K562 (cell line): ENCODE measurements around the gene EPN3. TPM values are rescaled to one million over a fixed set of nuclear protein-coding genes. Genes with fewer than 3 reads are reported as not detected.
A peak's percentile ranks its signal among the peaks of the same experiment; 100 is the strongest.

Experiments
- ATAC-seq: fragments of 200-7000 bp; cut with Tn5 transposase; 3 replicates; pipeline ENCODE4 v1.9.1; 2020; ENCODE audit warnings: moderate library complexity
- BruUV-seq: library from RNA; stranded (reverse); fragments of 400-500 nt; replicated peaks from 2 replicates; lab custom pipeline; 2021; lab: Mats Ljungman, UMichigan
- CTCF ChIA-PET: fragments of 300-600 bp; formaldehyde crosslinking; extraction: SDS; loops from one replicate; lab custom pipeline; 2021; ENCODE audit warnings: low intra/inter-chr PET ratio; lab: Yijun Ruan, JAX
- POLR2A ChIA-PET: fragments of 300-600, 350-650 bp; sonication (Branson Sonifier 250); formaldehyde crosslinking; extraction: SDS; loops from one replicate; lab custom pipeline; 2021; ENCODE audit warnings: antibody characterized with exemption, inconsistent platforms; lab: Yijun Ruan, JAX
- DNase-seq, 4 experiments: peaks; one replicate each; pipeline versions ENCODE4 v3.0.0 to v3.0.0-alpha.2; 2011 to 2018; ENCODE audit warnings: low spot score in 3 of 4, mixed read lengths in 3 of 4; ENCODE audit errors: extremely low read depth in 1 of 4
- FAIRE-seq: peaks from 2 replicates; lab custom pipeline; 2011; peaks lifted over from hg19 to GRCh38; lab: Jason Lieb, UNC
- H2AFZ ChIP-seq: 2 replicates; pipeline ENCODE4 v1.6.0; 2011; ENCODE audit warnings: low read depth, low read length, control low read depth, inconsistent platforms
- H3K27ac ChIP-seq: fragments of 200-600 bp; 3 replicates; pipeline ENCODE4 v1.8.0; 2011; ENCODE audit warnings: low read depth, mild to moderate bottlenecking, control low read depth, inconsistent platforms, low read length, moderate library complexity, mixed read lengths; ENCODE audit errors: extremely low read depth
- H3K27me3 ChIP-seq, 2 experiments: fragments of 300-600 bp in 1 of 2; 2 replicates in 1 of 2; 3 replicates in 1 of 2; pipeline versions ENCODE4 v1.6.0 to v1.8.0; 2011; ENCODE audit warnings: inconsistent platforms in 2 of 2, low read length in 2 of 2, mild to moderate bottlenecking in 1 of 2, mixed read lengths in 1 of 2, moderate library complexity in 1 of 2; ENCODE audit not compliant: control insufficient read depth in 2 of 2, insufficient read depth in 2 of 2
- H3K36me3 ChIP-seq: fragments of 300-600 bp; 3 replicates; pipeline ENCODE4 v1.8.0; 2011; ENCODE audit warnings: mild to moderate bottlenecking, low read length, inconsistent platforms; ENCODE audit not compliant: control insufficient read depth, insufficient read depth
- H3K4me1 ChIP-seq, 2 experiments: fragments of 200-600 bp in 1 of 2; replicated peaks in 1 of 2; 2 replicates in 1 of 2; 3 replicates in 1 of 2; pipeline versions ENCODE4 v1.5.1 to v1.8.0; 2011; ENCODE audit warnings: inconsistent platforms in 2 of 2, low read length in 2 of 2, mild to moderate bottlenecking in 1 of 2, mixed read lengths in 1 of 2, moderate library complexity in 1 of 2; ENCODE audit not compliant: control insufficient read depth in 2 of 2, insufficient read depth in 2 of 2
- H3K4me2 ChIP-seq: 2 replicates; pipeline ENCODE4 v1.6.1; 2011; ENCODE audit warnings: low read length, control low read depth, inconsistent platforms, mixed read lengths; ENCODE audit not compliant: insufficient read depth
- H3K4me3 ChIP-seq: fragments of 200-600 bp; sonication (generic), shearing (Covaris generic); 2 replicates; pipeline ENCODE4 v1.5.1; 2016; ENCODE audit warnings: control low read depth, inconsistent platforms
- H3K79me2 ChIP-seq: fragments of 200-600 bp; 3 replicates; pipeline ENCODE4 v1.8.0; 2011; ENCODE audit warnings: low read length, inconsistent platforms; ENCODE audit not compliant: control insufficient read depth, insufficient read depth
- H3K9ac ChIP-seq, 2 experiments: 2 replicates each; pipeline versions ENCODE4 v1.6.0 to v1.6.1; 2011; ENCODE audit warnings: low read depth in 2 of 2, low read length in 2 of 2, control low read depth in 1 of 2, inconsistent platforms in 1 of 2, mild to moderate bottlenecking in 1 of 2, mixed read lengths in 1 of 2; ENCODE audit not compliant: insufficient read depth in 1 of 2
- H3K9me1 ChIP-seq: one replicate; pipeline ENCODE4 v1.6.0; 2011; ENCODE audit warnings: inconsistent platforms, mild to moderate bottlenecking, low read length, moderate library complexity; ENCODE audit not compliant: control insufficient read depth, insufficient read depth
- H3K9me3 ChIP-seq: replicated peaks from 2 replicates; pipeline ENCODE4 v1.5.1; 2011; ENCODE audit warnings: low read depth, low read length, inconsistent platforms; ENCODE audit not compliant: control insufficient read depth, insufficient read depth
- H4K20me1 ChIP-seq: replicated peaks from 2 replicates; pipeline ENCODE4 v1.6.1; 2011; ENCODE audit warnings: low read length, inconsistent platforms, mixed read lengths; ENCODE audit not compliant: control insufficient read depth, insufficient read depth
- ATF1 ChIP-seq, 2 experiments: fragments of 450-650 bp in 1 of 2; IDR thresholded peaks; 2 replicates each; pipeline ENCODE4 v1.6.1; 2016; ENCODE audit warnings: missing compliant biosample characterization in 1 of 2, missing genetic modification characterization in 1 of 2
- CBFB ChIP-seq: sonication (generic); formaldehyde crosslinking; IDR thresholded peaks from 2 replicates; pipeline ENCODE4 v1.4.0; 2020; ENCODE audit warnings: mild to moderate bottlenecking, missing genetic modification reagents
- MTA2 ChIP-seq: fragments of 450-650 bp; IDR thresholded peaks from 2 replicates; pipeline ENCODE4 v1.6.1; 2016; ENCODE audit warnings: low read depth
- POLR2AphosphoS2 ChIP-seq: IDR thresholded peaks from 2 replicates; pipeline ENCODE4 v1.6.1; 2012; ENCODE audit warnings: low read length, improper control_type of control experiment
- PRPF4 ChIP-seq: fragments of 200-400 bp; formaldehyde crosslinking; IDR thresholded peaks from one replicate; pipeline ENCODE4 v1.6.1; 2017; ENCODE audit warnings: low read length, low read depth, mild to moderate bottlenecking; ENCODE audit not compliant: insufficient read depth, poor library complexity, severe bottlenecking
- YBX1 ChIP-seq: fragments of 450-650 bp; IDR thresholded peaks from 2 replicates; pipeline ENCODE4 v1.7.1; 2016; ENCODE audit warnings: mild to moderate bottlenecking
- WGBS: fragments of 100-300 bp; shearing (Covaris generic); methylation state at CpG from one replicate; pipeline ENCODE4 v1.1.6; 2016; ENCODE audit warnings: low coverage, mixed read lengths; ENCODE audit not compliant: insufficient coverage; ENCODE audit errors: missing lambda C conversion rate; 5-methylcytosine and 5-hydroxymethylcytosine counted together
- in situ Hi-C: fragments of 300-500 bp; cut with MboI; formaldehyde crosslinking; loops from 4 replicates; pipeline ENCODE4 v1.15.0; 2018; ENCODE audit warnings: inconsistent platforms, mixed read lengths
- intact Hi-C: fragments of 100-400 bp; cut with micrococcal nuclease; formaldehyde crosslinking; loops from 2 replicates; pipeline ENCODE4 v1.14.2; 2022
- polyA plus RNA-seq, 8 experiments: library from polyadenylated mRNA; depleted of rRNA in 4 of 8; stranded (reverse) in 5 of 8; unstranded in 3 of 8; fragments of >200 nt; fragmentation: Nextera tagmentation in 2 of 8; fragmentation: Illumina TruSeq in 1 of 8; extraction: Ambion mirVana in 2 of 8; extraction: Trizol in 1 of 8; gene quantifications; 2 replicates each; pipeline versions ENCODE4 v1.2.1 to v1.2.3, GENCODE V29; 2011 to 2014; ENCODE audit warnings: inconsistent platforms in 1 of 8, missing spikeins in 1 of 8
- total RNA-seq, 7 experiments: library from RNA; depleted of rRNA in 6 of 7; stranded (reverse); fragments of >200 nt in 6 of 7; fragmentation: Illumina TruSeq in 2 of 7; extraction: Trizol in 2 of 7; gene quantifications; 2 replicates each; pipeline versions ENCODE4 v1.2.1 to v1.2.3, GENCODE V29; 2011 to 2021; ENCODE audit warnings: low replicate concordance in 1 of 7
- TF ChIP-seq, protein P1 (sequence below): sonication (generic); formaldehyde crosslinking; IDR thresholded peaks from 2 replicates; pipeline ENCODE4 v1.8.1; 2023; ENCODE audit warnings: mild to moderate bottlenecking, missing genetic modification reagents
- TF ChIP-seq, protein P2 (sequence below): fragments of 450-650 bp; IDR thresholded peaks from one replicate; pipeline ENCODE4 v1.6.1; 2018; ENCODE audit warnings: mild to moderate bottlenecking, moderate library complexity; ENCODE audit not compliant: partially characterized antibody

Gene EPN3
- total and polyA plus RNA-seq, 9 of the 15 experiments (the other 6 are each of a cell fraction or from before 2014, with no cell fraction given) = 0.16 TPM; not detected in 8

DNA sequence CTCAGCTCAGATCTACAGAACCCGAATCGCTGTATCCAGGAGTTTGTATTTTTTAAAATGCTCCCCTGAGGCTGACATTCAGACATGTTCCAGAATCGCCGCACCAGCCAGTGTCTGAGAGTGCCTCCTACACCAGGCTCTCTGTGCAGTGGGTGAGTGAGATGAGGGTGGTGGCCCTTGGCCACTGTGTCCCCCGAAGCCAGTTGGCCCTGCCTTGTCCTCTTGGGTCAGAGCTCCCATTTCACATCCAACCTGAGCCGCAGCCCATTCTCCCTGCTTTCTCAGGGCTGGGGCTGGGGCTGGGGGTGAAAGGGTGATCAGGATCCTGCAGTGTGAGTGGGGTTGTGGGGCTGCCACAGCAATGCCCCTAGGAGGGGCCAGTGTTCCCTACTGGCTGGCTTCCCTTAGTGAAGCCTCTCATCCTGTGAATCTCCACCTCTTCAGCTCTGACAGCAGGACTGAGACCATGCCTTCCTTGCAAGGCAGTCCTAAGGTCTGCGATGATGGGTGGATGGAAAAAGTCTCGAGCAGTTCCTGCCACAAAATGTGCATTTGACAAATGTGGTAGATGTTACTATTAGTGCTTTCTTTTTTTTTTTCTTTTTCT, 37.2 kb upstream of the EPN3 start:
- POLR2A ChIA-PET = interaction anchor here (0.6 kb wide), 2 partner anchors 87 to 1060 kb away, joined by 3 to 4 read pairs; no protein-coding TSS in a partner anchor
- Histone ChIP-seq H3K9me1 (no peaks in the 10 kb centered on the region), H3K9me3 (no peaks in the 10 kb centered on the region), H3K4me2 (no peak overlapping the region), H3K27me3 (no peaks in the 10 kb centered on the region; a peak in 1 of 5 replicates), H3K79me2 (no peaks in the 10 kb centered on the region), H3K36me3 (no peaks in the 10 kb centered on the region), H2AFZ (no peak overlapping the region), H3K9ac (peak overlapping the region in 1 of 2 experiments; percentile 74; a peak in 2 of 4 replicates), H4K20me1 (no peaks in the 10 kb centered on the region), H3K4me1 (no peaks in the 10 kb centered on the region; a peak in 2 of 5 replicates), H3K27ac (no peak overlapping the region), H3K4me3 (no peak overlapping the region)
- FAIRE-seq (no peak), DNase-seq (no peak), ATAC-seq (peak; percentile 58)
- CTCF ChIA-PET = interaction anchor here (0.7 kb wide), 1 partner anchor 14 kb away, joined by 3 read pairs; no protein-coding TSS in a partner anchor
- 49% methylated on average over 8 of the region's 8 CpGs for WGBS
- in situ Hi-C loops = no loop called here
- intact Hi-C loops = no loop called here
- no TSS peak for BruUV-seq
- no peak for TF ChIP-seq ATF1 (CRISPR knock-in tag; IDR thresholded peaks at IDR 0.05)
- TF ChIP-seq ATF1 (tag; IDR thresholded peaks at IDR 0.05) = no peak
- TF ChIP-seq CBFB (CRISPR knock-in tag) = no peak
- TF ChIP-seq MTA2 = no peak
- no peak for TF ChIP-seq POLR2AphosphoS2
- TF ChIP-seq YBX1 = no peak
- TF ChIP-seq, protein P1, sequence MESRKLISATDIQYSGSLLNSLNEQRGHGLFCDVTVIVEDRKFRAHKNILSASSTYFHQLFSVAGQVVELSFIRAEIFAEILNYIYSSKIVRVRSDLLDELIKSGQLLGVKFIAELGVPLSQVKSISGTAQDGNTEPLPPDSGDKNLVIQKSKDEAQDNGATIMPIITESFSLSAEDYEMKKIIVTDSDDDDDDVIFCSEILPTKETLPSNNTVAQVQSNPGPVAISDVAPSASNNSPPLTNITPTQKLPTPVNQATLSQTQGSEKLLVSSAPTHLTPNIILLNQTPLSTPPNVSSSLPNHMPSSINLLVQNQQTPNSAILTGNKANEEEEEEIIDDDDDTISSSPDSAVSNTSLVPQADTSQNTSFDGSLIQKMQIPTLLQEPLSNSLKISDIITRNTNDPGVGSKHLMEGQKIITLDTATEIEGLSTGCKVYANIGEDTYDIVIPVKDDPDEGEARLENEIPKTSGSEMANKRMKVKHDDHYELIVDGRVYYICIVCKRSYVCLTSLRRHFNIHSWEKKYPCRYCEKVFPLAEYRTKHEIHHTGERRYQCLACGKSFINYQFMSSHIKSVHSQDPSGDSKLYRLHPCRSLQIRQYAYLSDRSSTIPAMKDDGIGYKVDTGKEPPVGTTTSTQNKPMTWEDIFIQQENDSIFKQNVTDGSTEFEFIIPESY = no peak
- TF ChIP-seq PRPF4 = no peak
- TF ChIP-seq, protein P2, sequence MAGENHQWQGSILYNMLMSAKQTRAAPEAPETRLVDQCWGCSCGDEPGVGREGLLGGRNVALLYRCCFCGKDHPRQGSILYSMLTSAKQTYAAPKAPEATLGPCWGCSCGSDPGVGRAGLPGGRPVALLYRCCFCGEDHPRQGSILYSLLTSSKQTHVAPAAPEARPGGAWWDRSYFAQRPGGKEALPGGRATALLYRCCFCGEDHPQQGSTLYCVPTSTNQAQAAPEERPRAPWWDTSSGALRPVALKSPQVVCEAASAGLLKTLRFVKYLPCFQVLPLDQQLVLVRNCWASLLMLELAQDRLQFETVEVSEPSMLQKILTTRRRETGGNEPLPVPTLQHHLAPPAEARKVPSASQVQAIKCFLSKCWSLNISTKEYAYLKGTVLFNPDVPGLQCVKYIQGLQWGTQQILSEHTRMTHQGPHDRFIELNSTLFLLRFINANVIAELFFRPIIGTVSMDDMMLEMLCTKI = no peak
- TF ChIP-seq, all 486 proteins: peak for 0
